Erythroblast (primary cell): ENCODE data around the gene BMF.
A peak's percentile ranks its signal among the peaks of the same experiment; 100 is the strongest.
"Not testable (repeated sequence)": the region's sequence is repeated elsewhere in the genome, so short reads cannot be mapped to it uniquely, and the experiment has no call there.

Experiments
- DNase-seq, 2 experiments: peaks; one replicate each; lab custom pipeline; 2025; lab: John Stamatoyannopoulos, UW
- GATA1 ChIP-seq: IDR thresholded peaks from 2 replicates; pipeline ENCODE4 v1.6.1; 2011; ENCODE audit warnings: low read depth, mild to moderate bottlenecking, control low read depth, low read length, moderate library complexity
- POLR2A ChIP-seq: IDR thresholded peaks from 2 replicates; pipeline ENCODE4 v1.6.1; 2011; ENCODE audit warnings: mild to moderate bottlenecking, low read length

The BMF gene

GRCh38 chr15:40080847-40081246, 27.8 kb downstream of the BMF start:
- TF ChIP-seq GATA1 (no peak), POLR2A (no peak)
- peak; percentile 59 to 79 for DNase-seq

DNA sequence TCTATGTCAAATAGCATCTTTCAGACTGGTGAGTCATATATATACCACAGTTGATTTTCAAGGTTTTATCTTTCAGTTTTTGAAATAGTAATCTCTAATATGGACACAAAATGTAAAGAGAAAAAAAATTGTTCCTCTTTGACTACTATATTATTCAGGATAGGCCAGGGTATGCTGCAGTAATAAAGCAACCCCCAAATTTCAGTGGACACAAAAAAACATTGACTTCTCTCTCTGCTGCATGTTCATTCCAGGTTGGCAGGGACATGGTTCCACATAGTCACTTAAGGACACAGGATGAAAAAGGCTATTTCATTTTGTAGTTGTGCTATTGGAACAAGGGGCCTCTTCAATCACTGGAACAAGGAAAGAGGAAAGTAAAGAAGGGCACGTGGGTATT, 28.6 kb downstream of the BMF start:
- TF ChIP-seq POLR2A (no peak), GATA1 (no peak)
- DNase-seq: peak in 1 of 2 experiments; percentile 30

DNA sequence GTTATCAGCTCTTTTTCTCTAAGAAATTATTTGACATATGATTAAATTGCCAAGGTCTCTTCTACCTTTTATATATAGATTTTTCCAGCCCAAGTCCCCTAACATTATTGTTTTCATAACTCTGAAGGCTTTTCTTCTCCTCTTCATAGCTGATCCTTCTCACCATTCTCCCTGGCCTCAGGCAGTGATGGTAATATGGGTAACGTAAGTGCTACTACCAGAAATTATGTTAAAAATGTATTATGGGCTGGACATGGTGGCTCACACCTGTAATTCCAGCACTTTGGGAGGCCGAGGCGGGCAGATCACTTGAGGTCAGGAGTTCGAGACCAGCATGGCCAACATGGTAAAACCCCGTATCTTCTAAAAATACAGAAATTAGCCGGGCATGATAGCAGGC, 29.2 kb downstream of the BMF start:
- no peak for DNase-seq
- no peak for TF ChIP-seq POLR2A
- TF ChIP-seq GATA1: no peak

DNA sequence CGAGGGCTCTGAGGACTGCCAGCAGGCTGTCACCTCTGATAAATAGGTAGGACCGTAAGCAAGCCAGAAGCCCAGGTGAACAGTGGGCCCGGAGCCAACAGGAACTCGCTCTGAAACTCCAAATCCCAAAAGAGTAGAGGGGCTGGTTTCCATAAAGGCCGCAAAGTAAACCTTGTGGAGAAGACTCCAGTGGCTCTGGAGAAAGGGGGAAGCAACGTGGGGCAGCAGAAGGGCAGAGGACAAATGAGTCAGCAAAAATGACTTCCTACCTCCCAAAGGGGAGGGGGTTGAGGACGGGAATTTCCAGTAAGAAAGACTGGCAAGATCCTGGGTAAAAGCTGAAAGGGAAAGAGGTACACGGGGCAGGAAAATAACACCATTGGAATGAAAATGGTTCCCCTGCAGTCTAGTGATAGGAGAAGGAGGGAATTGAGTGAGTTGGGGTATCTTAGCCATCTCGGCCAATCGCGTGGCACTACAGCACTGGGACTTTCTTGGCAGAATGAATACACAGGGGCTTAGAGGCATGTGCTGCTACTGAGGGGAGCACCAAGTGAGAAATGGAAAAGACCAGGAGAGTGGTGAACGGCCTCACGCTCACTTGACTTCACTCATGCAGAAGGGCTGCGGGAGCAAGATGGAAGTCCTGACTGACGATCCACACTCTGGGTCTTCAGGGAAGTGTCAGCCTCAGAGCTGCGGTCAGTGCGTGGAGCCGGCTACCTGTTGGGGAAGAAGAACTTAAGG, 33.2 kb downstream of the BMF start:
- DNase-seq: no peak
- TF ChIP-seq GATA1 (no peak), POLR2A (no peak)

GRCh38 chr15:40074656-40075055, 34.0 kb downstream of the BMF start:
- DNase-seq: not testable (repeated sequence)

- not testable (repeated sequence) for DNase-seq
Measured at GRCh38 chr15:40073716-40074490, 34.8 kb downstream of the BMF start.

DNA sequence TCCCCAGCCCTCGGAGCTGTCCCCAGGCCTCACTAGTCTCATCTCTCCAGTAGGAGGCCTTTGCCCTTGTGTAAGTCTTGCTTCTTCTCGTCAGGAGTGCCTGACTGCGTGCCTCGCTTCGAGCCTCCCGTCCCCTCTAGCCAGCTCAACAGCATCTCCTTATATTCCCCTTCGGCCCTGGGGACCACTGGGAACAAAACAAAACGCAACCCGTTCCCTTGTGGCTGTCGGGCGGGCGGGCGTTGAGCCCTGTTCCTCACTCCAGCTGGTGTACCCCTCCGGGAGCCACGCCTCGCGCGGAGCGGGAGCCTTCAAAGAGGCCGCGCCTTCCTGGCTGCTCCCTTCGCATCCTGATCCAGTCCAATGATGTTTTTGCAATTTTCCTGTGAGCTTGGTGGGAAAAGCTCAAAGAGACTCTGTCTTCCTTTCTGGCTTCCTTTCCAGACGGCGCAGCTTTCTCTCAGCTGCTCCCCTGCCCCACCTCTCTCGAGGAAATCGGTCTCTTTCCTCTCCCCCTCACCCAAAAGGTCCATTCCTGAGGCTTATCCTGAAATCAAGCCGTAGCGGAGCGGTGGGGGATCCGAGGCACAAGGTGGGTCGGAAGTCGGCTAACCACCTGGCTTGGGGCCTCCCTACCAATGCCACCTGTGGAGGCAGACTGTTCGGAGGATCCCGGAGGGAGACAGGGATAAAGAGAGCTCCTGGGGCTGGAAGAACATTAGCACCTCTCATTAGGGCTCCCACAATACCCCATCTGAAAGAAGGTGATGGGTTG, 36.3 kb downstream of the BMF start:
- TF ChIP-seq GATA1 (no peak), POLR2A (no peak)
- no peak for DNase-seq

GRCh38 chr15:40070608-40071218, 38.0 kb downstream of the BMF start:
- TF ChIP-seq GATA1 (no peak), POLR2A (no peak)
- no peak for DNase-seq

DNA sequence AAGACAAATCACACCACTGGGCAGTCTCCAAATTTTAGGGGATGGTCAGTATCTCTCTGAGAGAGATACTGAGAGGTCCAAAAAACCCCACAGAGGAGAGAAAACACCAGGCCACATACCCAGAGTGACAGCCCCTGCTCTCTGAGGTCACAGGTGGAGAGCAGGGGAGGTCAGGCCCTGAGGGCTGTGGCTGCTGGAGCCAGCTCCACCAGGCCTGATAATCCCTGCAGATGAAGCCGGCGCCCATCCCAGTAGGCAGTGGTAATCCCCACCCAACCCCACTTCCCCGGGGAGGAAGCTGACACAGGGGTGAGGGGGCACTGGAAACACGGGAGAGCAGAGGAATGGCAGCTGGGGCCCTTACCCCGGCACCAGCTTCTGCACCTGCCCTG, 38.5 kb downstream of the BMF start:
- no peak for TF ChIP-seq POLR2A
- TF ChIP-seq GATA1: no peak
- DNase-seq: no peak

DNA sequence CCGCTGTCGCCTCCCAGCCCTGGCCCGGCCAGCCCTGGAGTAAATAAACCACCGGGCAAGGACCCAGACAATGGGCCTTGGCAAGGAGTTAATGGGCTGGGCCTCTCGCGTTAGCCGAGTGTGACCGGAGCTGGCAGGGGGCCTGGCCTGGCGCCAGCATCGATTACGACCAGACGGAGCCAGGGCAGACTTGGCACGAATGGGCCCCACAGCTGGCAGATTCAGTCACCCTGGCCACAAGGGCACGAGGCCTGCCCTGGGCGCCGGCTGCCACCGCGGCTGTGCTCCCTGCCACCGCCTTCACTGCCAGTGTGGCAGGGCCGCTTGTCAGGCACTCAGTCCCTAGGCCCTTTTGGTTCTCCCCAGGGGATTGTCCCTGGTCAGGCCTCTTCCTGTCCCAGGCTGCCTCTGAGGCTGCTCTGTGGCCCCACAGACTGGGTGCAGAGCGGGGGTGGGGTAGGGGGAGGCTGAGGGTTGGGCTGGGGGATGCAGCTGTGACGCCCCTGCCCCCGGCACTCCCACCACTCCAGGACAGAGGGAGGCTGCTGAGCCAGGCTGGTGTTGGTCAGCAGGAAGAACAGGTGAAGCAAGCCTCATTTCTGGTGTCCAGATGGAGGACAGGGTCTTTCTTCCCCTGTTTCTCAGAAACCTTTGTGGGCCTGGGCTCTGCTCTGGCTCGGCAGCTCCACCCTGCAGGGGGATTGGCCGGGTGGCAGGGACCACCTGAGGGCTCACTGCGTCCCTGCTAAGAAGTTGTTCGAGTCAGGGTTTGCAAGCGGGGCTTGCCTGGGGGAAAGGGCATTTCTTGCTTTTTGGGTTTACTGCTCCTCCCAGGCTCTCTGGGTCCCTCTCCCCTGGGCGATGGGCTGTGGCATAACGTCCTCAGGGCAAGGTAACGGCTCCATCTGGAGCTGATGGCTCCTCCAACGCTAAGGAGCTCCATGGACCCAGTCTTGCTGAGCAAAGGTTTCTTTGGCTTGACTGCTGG, 39.2 kb downstream of the BMF start:
- DNase-seq: no peak
- no peak for TF ChIP-seq POLR2A
- TF ChIP-seq GATA1: no peak

GRCh38 chr15:40067921-40068624, 40.6 kb downstream of the BMF start:
- DNase-seq: no peak
- no peak for TF ChIP-seq GATA1
- no peak for TF ChIP-seq POLR2A

- TF ChIP-seq POLR2A (no peak), GATA1 (no peak)
- no peak for DNase-seq
Measured at GRCh38 chr15:40066589-40066988, 42.1 kb downstream of the BMF start.

DNA sequence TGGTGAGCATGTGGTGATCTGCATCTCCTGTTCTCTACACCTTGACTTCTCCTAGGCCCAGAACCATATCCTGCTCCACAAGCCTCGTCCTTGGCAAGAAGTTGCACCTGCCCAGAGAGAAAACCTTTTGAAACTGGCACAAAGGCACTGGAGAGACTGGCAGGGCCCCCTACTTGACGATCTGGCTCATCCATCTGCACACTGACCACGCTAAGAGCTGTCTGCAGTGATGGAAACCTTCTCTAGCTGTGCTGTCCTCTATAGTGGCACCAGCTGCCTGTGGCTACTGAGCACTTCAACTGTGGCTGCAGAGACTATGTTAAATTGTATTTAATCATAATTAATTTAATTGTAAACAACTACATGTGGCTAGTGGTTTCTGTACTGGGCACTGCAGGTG, 43.5 kb downstream of the BMF start:
- TF ChIP-seq GATA1: no peak
- no peak for TF ChIP-seq POLR2A
- no peak for DNase-seq
